Fibroblast of skin of scalp (primary cell): ENCODE measurements around the gene ZNF81.
"Not testable (repeated sequence)": the region's sequence is repeated elsewhere in the genome, so short reads cannot be mapped to it uniquely, and the experiment has no call there.

ENCODE experiments used
- DNase-seq: peaks from one replicate; pipeline ENCODE4 v3.0.0-alpha.2; 2013

The ZNF81 gene

GRCh38 chrX:47844117-47844516, 7.4 kb downstream of the ZNF81 start:
- DNase-seq = no peak

- DNase-seq = no peak
Measured at GRCh38 chrX:47846040-47846439, 9.3 kb downstream of the ZNF81 start.

- no peak for DNase-seq
Measured at GRCh38 chrX:47849778-47850177, 13.1 kb downstream of the ZNF81 start.

GRCh38 chrX:47850389-47850788, 13.7 kb downstream of the ZNF81 start:
- DNase-seq = not testable (repeated sequence)

GRCh38 chrX:47850901-47851300, 14.2 kb downstream of the ZNF81 start:
- no peak for DNase-seq

DNA sequence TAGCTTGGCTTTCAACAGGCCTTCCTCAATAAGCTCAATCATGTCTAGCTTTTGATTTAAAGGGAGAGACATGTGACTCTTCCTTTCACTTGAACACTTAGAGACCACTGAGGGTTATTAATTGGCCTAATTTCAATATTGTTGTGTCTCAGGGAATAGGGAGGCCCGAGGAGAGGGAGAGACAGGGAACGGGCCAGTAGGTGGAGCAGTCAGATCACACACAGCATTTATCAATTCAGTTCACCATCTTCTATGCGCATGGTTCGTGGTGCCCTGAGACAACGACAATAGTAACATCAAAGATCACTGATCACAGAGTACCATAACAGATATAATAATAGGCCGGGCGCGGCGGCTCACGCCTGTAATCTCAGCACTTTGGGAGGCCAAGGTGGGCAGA, 17.8 kb downstream of the ZNF81 start:
- peak; percentile 18 for DNase-seq

GRCh38 chrX:47859686-47860085, 23.0 kb downstream of the ZNF81 start:
- no peak for DNase-seq

GRCh38 chrX:47862680-47863079, 26.0 kb downstream of the ZNF81 start:
- no peak for DNase-seq

GRCh38 chrX:47863187-47863586, 26.5 kb downstream of the ZNF81 start:
- DNase-seq = no peak

GRCh38 chrX:47864300-47864699, 27.6 kb downstream of the ZNF81 start:
- no peak for DNase-seq

GRCh38 chrX:47864785-47865184, 28.1 kb downstream of the ZNF81 start:
- DNase-seq = no peak

DNA sequence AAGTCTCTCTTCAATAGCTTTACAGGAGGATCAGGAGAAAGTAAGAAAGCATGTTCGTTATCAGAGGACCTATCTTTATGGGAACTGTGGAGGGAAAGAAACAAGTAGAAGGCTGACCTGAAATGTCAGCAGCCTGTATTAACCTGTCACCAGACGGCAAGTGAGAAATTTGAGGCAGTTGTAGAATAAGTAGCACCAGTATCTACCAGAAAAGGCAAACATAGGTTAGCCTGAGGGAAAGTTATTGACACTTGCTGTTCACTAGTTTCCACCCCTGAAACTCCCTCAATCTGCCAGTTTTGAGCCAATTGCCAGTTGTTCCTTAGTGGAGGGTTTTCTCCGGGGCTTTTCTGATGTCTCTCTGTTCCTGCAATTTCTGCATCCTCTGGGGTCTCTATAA, 36.4 kb downstream of the ZNF81 start:
- no peak for DNase-seq

DNA sequence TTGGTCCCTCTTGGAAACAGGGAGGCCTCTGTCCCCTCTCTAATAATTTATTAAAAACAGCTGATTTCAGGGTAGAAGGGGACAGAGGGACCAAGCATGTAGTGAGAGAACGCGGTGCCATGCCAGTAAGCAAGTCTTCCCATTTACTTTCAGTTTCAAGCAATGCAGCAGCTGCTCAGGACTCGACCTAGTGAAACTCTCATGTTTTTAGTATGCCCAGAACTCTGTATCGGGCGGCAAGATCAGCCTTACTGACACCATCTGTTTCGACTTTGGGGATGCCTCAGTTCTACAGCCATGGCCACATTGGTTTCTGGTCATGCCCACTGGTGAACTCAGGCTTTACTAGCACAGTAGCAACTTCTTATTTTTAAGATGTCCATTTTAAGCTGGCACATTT, 40.6 kb downstream of the ZNF81 start:
- no peak for DNase-seq

- DNase-seq = no peak
Measured at GRCh38 chrX:47878198-47878597, 41.5 kb downstream of the ZNF81 start.

GRCh38 chrX:47879463-47879862, 42.8 kb downstream of the ZNF81 start:
- no peak for DNase-seq

GRCh38 chrX:47880927-47881326, 44.2 kb downstream of the ZNF81 start:
- DNase-seq = no peak

DNA sequence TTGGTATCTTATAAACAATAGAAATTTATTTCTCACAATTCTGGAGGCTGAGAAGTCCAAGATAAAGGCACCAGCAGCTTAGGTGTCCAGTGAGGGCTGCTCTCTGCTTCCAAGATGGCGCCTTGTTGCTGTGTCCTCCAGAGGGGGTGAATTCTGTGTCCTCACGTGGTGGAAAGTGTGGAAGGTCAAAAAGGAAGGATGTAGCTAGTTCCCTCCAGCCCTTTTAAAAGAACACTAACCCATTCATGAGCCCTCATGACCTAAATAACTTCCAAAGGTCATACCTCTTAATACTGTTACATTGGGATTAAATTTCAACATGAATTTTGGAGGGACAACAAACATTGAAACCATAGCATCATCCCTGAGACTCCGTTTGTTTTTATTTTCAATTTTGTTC, 48.8 kb downstream of the ZNF81 start:
- DNase-seq = no peak

GRCh38 chrX:47898024-47898423, 61.3 kb downstream of the ZNF81 start:
- no peak for DNase-seq

DNA sequence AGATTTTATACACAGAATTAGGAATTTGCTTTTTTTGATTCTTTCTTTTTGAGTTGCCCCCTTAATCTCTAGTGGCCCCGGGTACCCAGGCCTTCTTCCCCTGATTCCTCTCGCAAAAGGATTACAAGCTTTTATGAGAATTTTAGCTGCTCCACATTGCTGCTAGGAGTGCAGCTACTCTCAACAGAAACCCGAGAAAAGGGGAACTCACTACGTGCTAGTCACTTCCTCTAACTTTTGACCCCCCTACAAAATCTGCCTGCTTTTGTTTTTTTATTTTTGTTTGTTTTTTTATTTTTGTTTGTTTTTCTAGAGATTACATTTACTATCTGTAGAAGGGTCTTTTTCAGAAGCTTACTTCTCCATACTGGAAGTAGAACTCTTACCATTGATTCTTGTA, 64.1 kb downstream of the ZNF81 start:
- DNase-seq = no peak

DNA sequence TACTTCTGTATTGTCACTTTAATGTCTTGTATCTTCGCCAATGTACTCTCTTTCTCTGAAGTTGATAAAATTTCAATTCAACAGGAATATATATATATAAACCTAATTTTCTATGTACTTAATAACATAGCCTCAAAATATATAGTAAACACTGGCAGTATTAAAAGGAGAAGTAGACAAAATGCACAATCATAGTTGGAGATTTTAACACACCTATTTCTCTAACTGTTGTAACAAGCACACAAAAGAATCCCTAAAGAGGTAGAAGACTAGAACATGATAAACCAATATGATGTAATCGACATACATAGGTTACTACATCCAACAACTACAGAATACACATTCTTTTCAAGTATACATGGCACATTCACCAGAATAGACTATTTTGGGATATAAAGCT, 65.5 kb downstream of the ZNF81 start:
- no peak for DNase-seq

- no peak for DNase-seq
Measured at GRCh38 chrX:47915886-47916493, 79.3 kb downstream of the ZNF81 start.

- DNase-seq = no peak
Measured at GRCh38 chrX:47918274-47918673, 81.6 kb downstream of the ZNF81 start.

- DNase-seq = no peak
Measured at GRCh38 chrX:47927212-47927611, 90.5 kb downstream of the ZNF81 start.

DNA sequence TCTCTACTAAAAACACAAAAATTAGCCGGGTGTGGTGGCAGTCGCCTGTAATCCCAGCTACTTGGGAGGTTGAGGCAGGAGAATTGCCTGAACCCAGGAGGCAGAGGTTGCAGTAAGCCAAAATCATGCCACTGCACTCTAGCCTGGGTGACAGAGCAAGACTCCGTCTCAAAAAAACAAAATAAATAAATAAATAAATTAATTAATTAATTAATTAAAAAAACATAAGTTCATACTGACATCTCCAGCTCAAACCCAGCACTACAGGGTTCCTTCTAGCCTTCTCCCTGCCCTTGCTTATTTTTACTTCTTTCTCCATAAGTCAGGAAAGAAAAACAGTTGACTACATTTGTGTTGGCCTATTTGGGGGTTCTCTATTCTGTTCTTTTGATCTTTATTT, 95.3 kb downstream of the ZNF81 start:
- not testable (repeated sequence) for DNase-seq

GRCh38 chrX:47933946-47934345, 97.2 kb downstream of the ZNF81 start:
- no peak for DNase-seq
